WTC11 (cell line): ENCODE data around the gene CHST15. TPM values are rescaled to one million over a fixed set of nuclear protein-coding genes. Genes with fewer than 3 reads are reported as not detected.

Source experiments
- ATAC-seq: fragments of 200-7000 bp; cut with Tn5 transposase; 2 replicates; pipeline ENCODE4 v1.10.0; 2021; ENCODE audit warnings: mild to moderate bottlenecking, moderate library complexity
- CTCF ChIA-PET: fragments of 300-600 bp; sonication (Branson Sonifier 250); formaldehyde crosslinking; loops from one replicate; lab custom pipeline; 2021; ENCODE audit warnings: antibody characterized with exemption; lab: Charles Lee
- POLR2A ChIA-PET: fragments of 350-600 bp; sonication (Branson Sonifier 250); formaldehyde crosslinking; loops from one replicate; lab custom pipeline; 2021; ENCODE audit warnings: antibody characterized with exemption; lab: Charles Lee
- DNase-seq: peaks from one replicate; pipeline ENCODE4 v3.0.0; 2021; ENCODE audit warnings: low spot score
- H3K27ac Mint-ChIP-seq: 2 replicates; pipeline ENCODE4 v1.8.0; 2021; ENCODE audit warnings: mixed read lengths
- H3K27me3 Mint-ChIP-seq: 2 replicates; pipeline ENCODE4 v1.8.0; 2021; ENCODE audit warnings: low read depth, mild to moderate bottlenecking, moderate library complexity, mixed read lengths
- H3K36me3 Mint-ChIP-seq: 2 replicates; pipeline ENCODE4 v1.8.0; 2021; ENCODE audit warnings: mixed read lengths
- H3K4me1 Mint-ChIP-seq: 2 replicates; pipeline ENCODE4 v1.8.0; 2022; ENCODE audit warnings: mixed read lengths
- H3K4me3 Mint-ChIP-seq: 2 replicates; pipeline ENCODE4 v1.8.0; 2021; ENCODE audit warnings: mild to moderate bottlenecking, moderate library complexity, mixed read lengths
- H3K9me3 Mint-ChIP-seq: 2 replicates; pipeline ENCODE4 v1.8.0; 2021; ENCODE audit warnings: mixed read lengths
- ATF1 ChIP-seq: sonication (generic); formaldehyde crosslinking; IDR thresholded peaks from 2 replicates; pipeline ENCODE4 v1.8.1; 2023; ENCODE audit warnings: mild to moderate bottlenecking, moderate library complexity, missing genetic modification reagents
- CREM ChIP-seq: sonication (generic); formaldehyde crosslinking; IDR thresholded peaks from 2 replicates; pipeline ENCODE4 v1.8.1; 2022; ENCODE audit warnings: mild to moderate bottlenecking, missing genetic modification reagents, moderate library complexity
- NFE2L1 ChIP-seq: sonication (generic); formaldehyde crosslinking; IDR thresholded peaks from 2 replicates; pipeline ENCODE4 v1.8.1; 2023; ENCODE audit warnings: missing genetic modification reagents
- NR3C1 ChIP-seq: sonication (generic); formaldehyde crosslinking; conservative IDR thresholded peaks from 2 replicates; pipeline ENCODE4 v1.8.1; 2023; ENCODE audit warnings: low read depth, mild to moderate bottlenecking, missing genetic modification reagents
- RELA ChIP-seq: sonication (generic); formaldehyde crosslinking; IDR thresholded peaks from 2 replicates; pipeline ENCODE4 v1.8.1; 2022; ENCODE audit warnings: missing genetic modification reagents, mild to moderate bottlenecking, borderline replicate concordance
- SOX15 ChIP-seq: fragments of 250-450 bp; sonication (Bioruptor Pico); IDR thresholded peaks from 2 replicates; pipeline ENCODE4 v1.9.0; 2021; ENCODE audit warnings: mild to moderate bottlenecking
- SP1 ChIP-seq: sonication (generic); formaldehyde crosslinking; conservative IDR thresholded peaks from 2 replicates; pipeline ENCODE4 v1.8.1; 2022; ENCODE audit warnings: missing genetic modification reagents
- total RNA-seq: library from RNA; stranded (reverse); gene quantifications from 3 replicates; pipeline ENCODE4 v1.2.3, GENCODE V29; 2021
- TF ChIP-seq, protein P1 (sequence below): sonication (generic); formaldehyde crosslinking; IDR thresholded peaks from 2 replicates; pipeline ENCODE4 v1.8.1; 2022; ENCODE audit warnings: mild to moderate bottlenecking, moderate library complexity, missing genetic modification reagents
- TF ChIP-seq, protein P2 (sequence below): sonication (generic); formaldehyde crosslinking; IDR thresholded peaks from 2 replicates; pipeline ENCODE4 v1.8.1; 2023; ENCODE audit warnings: mild to moderate bottlenecking, missing genetic modification reagents, borderline replicate concordance
- TF ChIP-seq, protein P3 (sequence below): sonication (generic); formaldehyde crosslinking; IDR thresholded peaks from 2 replicates; pipeline ENCODE4 v1.8.1; 2023; ENCODE audit warnings: mild to moderate bottlenecking, missing genetic modification reagents
- TF ChIP-seq, protein P4 (sequence below): fragments of 250-450 bp; sonication (Bioruptor Pico); IDR thresholded peaks from 2 replicates; pipeline ENCODE4 v1.8.0; 2021; ENCODE audit warnings: mild to moderate bottlenecking
- TF ChIP-seq, protein P5 (sequence below): sonication (generic); formaldehyde crosslinking; IDR thresholded peaks from 2 replicates; pipeline ENCODE4 v1.8.1; 2023; ENCODE audit warnings: mild to moderate bottlenecking, missing genetic modification reagents, moderate library complexity
- TF ChIP-seq, protein P6 (sequence below): sonication (generic); formaldehyde crosslinking; IDR thresholded peaks from 2 replicates; pipeline ENCODE4 v1.8.1; 2023; ENCODE audit warnings: mild to moderate bottlenecking, missing genetic modification reagents, moderate library complexity

The CHST15 gene
- total RNA-seq, 1 experiment from 2014 or later: 10.7 TPM

DNA sequence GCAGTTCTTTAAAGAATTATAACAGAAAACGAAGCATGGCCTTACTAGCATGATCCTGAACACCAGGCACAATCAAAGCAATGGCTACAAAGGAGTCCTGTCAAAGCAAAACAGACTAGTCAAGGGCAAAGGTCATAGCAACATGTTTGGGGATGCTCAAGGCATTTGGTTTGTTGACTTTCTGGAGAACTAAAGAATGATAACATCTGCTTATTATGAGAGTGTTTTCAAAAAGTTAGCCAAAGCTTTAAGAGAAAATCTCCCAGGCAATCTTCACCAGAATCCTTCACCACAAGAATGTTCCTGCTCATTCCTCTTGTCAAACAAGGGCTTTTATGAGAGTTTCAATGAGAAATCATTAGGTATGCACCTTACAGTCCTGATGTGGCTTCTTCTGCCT, 106.7 kb downstream of the CHST15 start (continued):
- TF ChIP-seq, protein P1, sequence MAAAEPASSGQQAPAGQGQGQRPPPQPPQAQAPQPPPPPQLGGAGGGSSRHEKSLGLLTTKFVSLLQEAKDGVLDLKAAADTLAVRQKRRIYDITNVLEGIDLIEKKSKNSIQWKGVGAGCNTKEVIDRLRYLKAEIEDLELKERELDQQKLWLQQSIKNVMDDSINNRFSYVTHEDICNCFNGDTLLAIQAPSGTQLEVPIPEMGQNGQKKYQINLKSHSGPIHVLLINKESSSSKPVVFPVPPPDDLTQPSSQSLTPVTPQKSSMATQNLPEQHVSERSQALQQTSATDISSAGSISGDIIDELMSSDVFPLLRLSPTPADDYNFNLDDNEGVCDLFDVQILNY (CRISPR knock-in tag): no peak

DNA sequence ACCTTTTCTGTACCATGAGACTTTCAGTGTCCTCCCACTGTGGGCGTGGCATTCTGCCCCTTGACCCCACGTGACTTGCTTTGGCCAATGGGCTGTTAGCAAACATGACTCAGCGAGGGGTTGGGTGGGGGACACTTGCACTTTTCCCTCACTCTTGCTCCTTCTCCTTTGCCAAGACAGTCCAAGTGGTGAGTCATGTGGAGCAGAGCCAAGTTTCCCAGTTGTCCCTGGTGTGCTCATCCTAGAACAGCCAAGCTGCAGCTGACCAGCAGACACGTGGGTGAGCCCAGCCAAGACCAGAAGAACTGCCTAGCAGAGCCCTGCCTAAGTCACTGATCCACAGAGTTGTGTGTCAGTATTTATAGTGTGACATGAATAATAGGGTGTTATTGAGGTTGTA, 119.0 kb downstream of the CHST15 start:
- peaks cover 41% of the 10 kb centered on the region for H3K27me3 Mint-ChIP-seq
- no peak for ATAC-seq

DNA sequence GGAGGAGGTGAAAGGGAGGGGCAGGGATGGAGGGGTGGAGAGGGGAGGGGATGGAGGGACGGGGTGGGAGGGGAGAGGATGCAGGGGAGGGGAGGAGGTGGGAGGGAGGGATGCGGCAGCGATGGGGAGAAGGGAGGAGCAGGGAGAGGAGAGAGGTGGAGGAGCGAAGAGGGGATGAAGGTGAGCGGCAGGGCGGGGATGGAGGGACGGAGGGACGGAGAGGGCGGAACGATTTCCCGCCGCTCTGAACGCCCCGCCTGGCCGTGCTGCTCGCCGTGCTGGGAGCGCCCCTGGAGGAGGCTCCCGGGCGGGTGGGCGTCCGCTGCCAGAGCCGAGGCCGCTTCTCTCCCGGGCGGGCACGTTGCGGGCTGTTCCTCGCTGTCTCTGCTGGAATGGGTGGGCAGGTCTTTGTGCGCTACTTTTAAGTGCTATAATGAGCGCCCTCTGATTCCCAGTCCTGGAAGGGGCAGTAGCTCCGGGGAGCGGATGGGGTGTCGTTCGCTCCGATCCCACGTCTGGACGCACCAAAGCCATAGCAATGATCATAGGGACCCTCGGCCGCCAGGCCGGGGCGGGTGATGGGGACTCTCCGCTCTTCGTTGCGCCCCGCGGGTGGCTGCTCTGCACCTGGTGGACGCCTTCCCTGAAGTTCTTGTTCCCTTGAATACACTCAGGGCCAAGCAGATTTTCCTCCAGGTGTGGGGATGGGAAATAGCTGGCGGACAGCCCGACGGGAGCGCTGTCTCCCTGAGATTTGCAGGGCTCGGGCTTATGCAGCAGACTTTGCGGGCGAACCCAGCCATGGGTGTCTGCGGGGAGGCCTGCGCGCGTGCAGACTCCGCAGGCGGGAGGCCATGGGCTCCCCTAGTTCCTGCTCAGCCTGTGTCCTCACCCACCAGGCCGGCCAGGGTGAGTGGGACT, 120.7 kb downstream of the CHST15 start:
- Mint-ChIP-seq H3K36me3 (peaks cover 13% of the 10 kb centered on the region), H3K27ac (no peak overlapping the region), H3K4me1 (peaks cover 40% of the 10 kb centered on the region), H3K27me3 (peaks cover 55% of the 10 kb centered on the region), H3K4me3 (peak overlapping the region; percentile 82), H3K9me3 (peaks cover 17% of the 10 kb centered on the region)
- ChIA-PET POLR2A (interaction anchor here (0.6 kb wide), 1 partner anchor 274 kb away, joined by 5 read pairs; no protein-coding TSS in a partner anchor), CTCF (interaction anchor here (0.6 to 2.0 kb wide), 7 partner anchors 22 to 416 kb away, joined by 3 to 12 read pairs (median 4); no protein-coding TSS in a partner anchor)
- DNase-seq (peak; percentile 72), ATAC-seq (peak; percentile 77)
- no peak for TF ChIP-seq NFE2L1 (CRISPR knock-in tag)
- TF ChIP-seq SP1: peak; percentile 44; the same call in 1 of the 2 replicates
- TF ChIP-seq, protein P2, sequence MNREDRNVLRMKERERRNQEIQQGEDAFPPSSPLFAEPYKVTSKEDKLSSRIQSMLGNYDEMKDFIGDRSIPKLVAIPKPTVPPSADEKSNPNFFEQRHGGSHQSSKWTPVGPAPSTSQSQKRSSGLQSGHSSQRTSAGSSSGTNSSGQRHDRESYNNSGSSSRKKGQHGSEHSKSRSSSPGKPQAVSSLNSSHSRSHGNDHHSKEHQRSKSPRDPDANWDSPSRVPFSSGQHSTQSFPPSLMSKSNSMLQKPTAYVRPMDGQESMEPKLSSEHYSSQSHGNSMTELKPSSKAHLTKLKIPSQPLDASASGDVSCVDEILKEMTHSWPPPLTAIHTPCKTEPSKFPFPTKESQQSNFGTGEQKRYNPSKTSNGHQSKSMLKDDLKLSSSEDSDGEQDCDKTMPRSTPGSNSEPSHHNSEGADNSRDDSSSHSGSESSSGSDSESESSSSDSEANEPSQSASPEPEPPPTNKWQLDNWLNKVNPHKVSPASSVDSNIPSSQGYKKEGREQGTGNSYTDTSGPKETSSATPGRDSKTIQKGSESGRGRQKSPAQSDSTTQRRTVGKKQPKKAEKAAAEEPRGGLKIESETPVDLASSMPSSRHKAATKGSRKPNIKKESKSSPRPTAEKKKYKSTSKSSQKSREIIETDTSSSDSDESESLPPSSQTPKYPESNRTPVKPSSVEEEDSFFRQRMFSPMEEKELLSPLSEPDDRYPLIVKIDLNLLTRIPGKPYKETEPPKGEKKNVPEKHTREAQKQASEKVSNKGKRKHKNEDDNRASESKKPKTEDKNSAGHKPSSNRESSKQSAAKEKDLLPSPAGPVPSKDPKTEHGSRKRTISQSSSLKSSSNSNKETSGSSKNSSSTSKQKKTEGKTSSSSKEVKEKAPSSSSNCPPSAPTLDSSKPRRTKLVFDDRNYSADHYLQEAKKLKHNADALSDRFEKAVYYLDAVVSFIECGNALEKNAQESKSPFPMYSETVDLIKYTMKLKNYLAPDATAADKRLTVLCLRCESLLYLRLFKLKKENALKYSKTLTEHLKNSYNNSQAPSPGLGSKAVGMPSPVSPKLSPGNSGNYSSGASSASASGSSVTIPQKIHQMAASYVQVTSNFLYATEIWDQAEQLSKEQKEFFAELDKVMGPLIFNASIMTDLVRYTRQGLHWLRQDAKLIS (CRISPR knock-in tag): no peak
- TF ChIP-seq, protein P3, sequence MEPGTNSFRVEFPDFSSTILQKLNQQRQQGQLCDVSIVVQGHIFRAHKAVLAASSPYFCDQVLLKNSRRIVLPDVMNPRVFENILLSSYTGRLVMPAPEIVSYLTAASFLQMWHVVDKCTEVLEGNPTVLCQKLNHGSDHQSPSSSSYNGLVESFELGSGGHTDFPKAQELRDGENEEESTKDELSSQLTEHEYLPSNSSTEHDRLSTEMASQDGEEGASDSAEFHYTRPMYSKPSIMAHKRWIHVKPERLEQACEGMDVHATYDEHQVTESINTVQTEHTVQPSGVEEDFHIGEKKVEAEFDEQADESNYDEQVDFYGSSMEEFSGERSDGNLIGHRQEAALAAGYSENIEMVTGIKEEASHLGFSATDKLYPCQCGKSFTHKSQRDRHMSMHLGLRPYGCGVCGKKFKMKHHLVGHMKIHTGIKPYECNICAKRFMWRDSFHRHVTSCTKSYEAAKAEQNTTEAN (CRISPR knock-in tag): 0 out of 2 replicates have a peak, but pooled peaks have one; percentile 19
- TF ChIP-seq SOX15: no peak
- no peak for TF ChIP-seq NR3C1
- TF ChIP-seq ATF1 (CRISPR knock-in tag): no peak
- TF ChIP-seq RELA (CRISPR knock-in tag): no peak
- no peak for TF ChIP-seq CREM (CRISPR knock-in tag)

More for the DNA sequence above, 119.0 kb downstream of the CHST15 start:
- DNase-seq: no peak
- POLR2A ChIA-PET: no interaction called here
- peaks cover 37% of the 10 kb centered on the region for H3K4me1 Mint-ChIP-seq
- peaks cover 17% of the 10 kb centered on the region for H3K9me3 Mint-ChIP-seq
- TF ChIP-seq, protein P4, sequence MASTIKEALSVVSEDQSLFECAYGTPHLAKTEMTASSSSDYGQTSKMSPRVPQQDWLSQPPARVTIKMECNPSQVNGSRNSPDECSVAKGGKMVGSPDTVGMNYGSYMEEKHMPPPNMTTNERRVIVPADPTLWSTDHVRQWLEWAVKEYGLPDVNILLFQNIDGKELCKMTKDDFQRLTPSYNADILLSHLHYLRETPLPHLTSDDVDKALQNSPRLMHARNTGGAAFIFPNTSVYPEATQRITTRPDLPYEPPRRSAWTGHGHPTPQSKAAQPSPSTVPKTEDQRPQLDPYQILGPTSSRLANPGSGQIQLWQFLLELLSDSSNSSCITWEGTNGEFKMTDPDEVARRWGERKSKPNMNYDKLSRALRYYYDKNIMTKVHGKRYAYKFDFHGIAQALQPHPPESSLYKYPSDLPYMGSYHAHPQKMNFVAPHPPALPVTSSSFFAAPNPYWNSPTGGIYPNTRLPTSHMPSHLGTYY: no peak
- TF ChIP-seq, protein P5, sequence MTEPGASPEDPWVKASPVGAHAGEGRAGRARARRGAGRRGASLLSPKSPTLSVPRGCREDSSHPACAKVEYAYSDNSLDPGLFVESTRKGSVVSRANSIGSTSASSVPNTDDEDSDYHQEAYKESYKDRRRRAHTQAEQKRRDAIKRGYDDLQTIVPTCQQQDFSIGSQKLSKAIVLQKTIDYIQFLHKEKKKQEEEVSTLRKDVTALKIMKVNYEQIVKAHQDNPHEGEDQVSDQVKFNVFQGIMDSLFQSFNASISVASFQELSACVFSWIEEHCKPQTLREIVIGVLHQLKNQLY (CRISPR knock-in tag): no peak
- TF ChIP-seq, protein P2 (CRISPR knock-in tag): no peak
- TF ChIP-seq, protein P6, sequence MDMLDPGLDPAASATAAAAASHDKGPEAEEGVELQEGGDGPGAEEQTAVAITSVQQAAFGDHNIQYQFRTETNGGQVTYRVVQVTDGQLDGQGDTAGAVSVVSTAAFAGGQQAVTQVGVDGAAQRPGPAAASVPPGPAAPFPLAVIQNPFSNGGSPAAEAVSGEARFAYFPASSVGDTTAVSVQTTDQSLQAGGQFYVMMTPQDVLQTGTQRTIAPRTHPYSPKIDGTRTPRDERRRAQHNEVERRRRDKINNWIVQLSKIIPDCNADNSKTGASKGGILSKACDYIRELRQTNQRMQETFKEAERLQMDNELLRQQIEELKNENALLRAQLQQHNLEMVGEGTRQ (CRISPR knock-in tag): peak; percentile 68; the same call in 1 of the 2 replicates
- peaks cover 13% of the 10 kb centered on the region for H3K36me3 Mint-ChIP-seq
- no peak overlapping the region for H3K27ac Mint-ChIP-seq
- H3K4me3 Mint-ChIP-seq: peak overlapping the region; percentile 12; the same call in 1 of the 2 replicates
- CTCF ChIA-PET: interaction anchor here (1.2 to 2.0 kb wide), 5 partner anchors 20 to 414 kb away, joined by 3 to 12 read pairs (median 4); no protein-coding TSS in a partner anchor
